ENCODE results near the gene MED12L. TPM values are rescaled to one million over a fixed set of nuclear protein-coding genes. Genes with fewer than 3 reads are reported as not detected.
A peak's percentile ranks its signal among the peaks of the same experiment; 100 is the strongest.

Gene MED12L
- total and polyA plus RNA-seq, 10 of the 15 experiments (the other 5 are each of a cell fraction or from before 2014, with no cell fraction given), result 0.01 to 0.06 (median 0.03) TPM; not detected in 2

DNA sequence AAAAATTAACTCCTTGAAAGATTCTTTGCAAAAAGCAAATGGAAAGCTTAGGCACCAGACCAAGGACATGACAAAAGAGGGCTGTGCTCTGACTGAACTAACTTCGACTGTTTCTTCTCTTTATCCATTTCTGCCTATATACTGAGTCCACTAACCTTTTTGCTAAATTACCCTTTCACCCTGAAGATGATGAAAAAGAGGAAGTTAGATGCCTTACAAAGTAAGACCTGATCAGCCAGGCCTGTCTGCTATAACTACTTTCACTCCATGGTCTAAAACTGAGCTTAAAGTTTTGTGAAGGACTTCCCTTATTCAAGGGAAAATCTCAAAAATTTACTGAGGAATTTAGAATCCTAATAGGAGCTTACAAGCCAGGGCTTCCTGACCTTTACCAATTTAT lies 381.6 kb downstream of the MED12L start:
- FAIRE-seq (no peak), ATAC-seq (peak; percentile 69), DNase-seq (ENCODE audit: low read depth, low spot score) (no peak)
- H3K27ac ChIP-seq (ENCODE audit: control insufficient read depth, insufficient read depth), result no peak overlapping the region
- no peak overlapping the region for H3K9ac ChIP-seq (ENCODE audit: control insufficient read depth, insufficient read depth, low read length)
- ChIA-PET RAD21 (ENCODE audit: unreplicated experiment) (interaction anchor here (1.1 to 2.1 kb wide), 6 partner anchors 11 to 452 kb away, joined by 3 to 11 read pairs (median 4); no protein-coding TSS in a partner anchor), SMC1A (ENCODE audit: uncharacterized antibody, unreplicated experiment) (interaction anchor here (0.8 to 2.3 kb wide), 11 partner anchors 9 to 478 kb away, joined by 3 to 8 read pairs (median 4); no protein-coding TSS in a partner anchor), CTCF (interaction anchor here (0.6 to 3.6 kb wide), 22 partner anchors 10 to 1057 kb away, joined by 3 to 55 read pairs (median 5); no protein-coding TSS in a partner anchor), POLR2A (no interaction called here)
- H3K9me3 ChIP-seq (replicated peaks; ENCODE audit: control insufficient read depth, insufficient read depth, low read length), result no peaks in the 10 kb centered on the region
- BruUV-seq (replicated peaks), result no TSS peak
- 0% methylated on average over 1 of the region's 1 CpG for WGBS (ENCODE audit: insufficient coverage, insufficient replicate concordance, low lambda C conversion rate, missing lambda C conversion rate)
- H3K36me3 ChIP-seq (ENCODE audit: control insufficient read depth in 2 of 2, insufficient read depth in 2 of 2, low read length in 1 of 2), result no peaks in the 10 kb centered on the region
- no peaks in the 10 kb centered on the region for H3K4me1 ChIP-seq (ENCODE audit: control insufficient read depth, insufficient read depth, low read length)
- no peak overlapping the region for H3K4me2 ChIP-seq (ENCODE audit: control insufficient read depth, insufficient read depth)
- H3K27me3 ChIP-seq (replicated peaks in 1 of 2; ENCODE audit: control insufficient read depth in 2 of 2, insufficient read depth in 2 of 2, low read length in 1 of 2), result peaks cover 0 to under 1% of the 10 kb centered on the region in 2 experiments; a peak in 1 of 4 replicates
- H3K79me2 ChIP-seq (ENCODE audit: control insufficient read depth, insufficient read depth, low read length), result no peaks in the 10 kb centered on the region
- H4K20me1 ChIP-seq (ENCODE audit: control insufficient read depth, insufficient read depth), result no peaks in the 10 kb centered on the region
- intact Hi-C loops (cut with micrococcal nuclease; ENCODE audit: unreplicated experiment) (loop anchor here (10.0 kb wide), 1 partner anchor 188 kb away; no protein-coding TSS in a partner anchor), in situ Hi-C loops (cut with MboI) (no loop called here)
- H2AFZ ChIP-seq (ENCODE audit: control insufficient read depth, low read depth, low read length), result no peak overlapping the region
- no peak overlapping the region for H3K4me3 ChIP-seq
- TF ChIP-seq, protein P1, sequence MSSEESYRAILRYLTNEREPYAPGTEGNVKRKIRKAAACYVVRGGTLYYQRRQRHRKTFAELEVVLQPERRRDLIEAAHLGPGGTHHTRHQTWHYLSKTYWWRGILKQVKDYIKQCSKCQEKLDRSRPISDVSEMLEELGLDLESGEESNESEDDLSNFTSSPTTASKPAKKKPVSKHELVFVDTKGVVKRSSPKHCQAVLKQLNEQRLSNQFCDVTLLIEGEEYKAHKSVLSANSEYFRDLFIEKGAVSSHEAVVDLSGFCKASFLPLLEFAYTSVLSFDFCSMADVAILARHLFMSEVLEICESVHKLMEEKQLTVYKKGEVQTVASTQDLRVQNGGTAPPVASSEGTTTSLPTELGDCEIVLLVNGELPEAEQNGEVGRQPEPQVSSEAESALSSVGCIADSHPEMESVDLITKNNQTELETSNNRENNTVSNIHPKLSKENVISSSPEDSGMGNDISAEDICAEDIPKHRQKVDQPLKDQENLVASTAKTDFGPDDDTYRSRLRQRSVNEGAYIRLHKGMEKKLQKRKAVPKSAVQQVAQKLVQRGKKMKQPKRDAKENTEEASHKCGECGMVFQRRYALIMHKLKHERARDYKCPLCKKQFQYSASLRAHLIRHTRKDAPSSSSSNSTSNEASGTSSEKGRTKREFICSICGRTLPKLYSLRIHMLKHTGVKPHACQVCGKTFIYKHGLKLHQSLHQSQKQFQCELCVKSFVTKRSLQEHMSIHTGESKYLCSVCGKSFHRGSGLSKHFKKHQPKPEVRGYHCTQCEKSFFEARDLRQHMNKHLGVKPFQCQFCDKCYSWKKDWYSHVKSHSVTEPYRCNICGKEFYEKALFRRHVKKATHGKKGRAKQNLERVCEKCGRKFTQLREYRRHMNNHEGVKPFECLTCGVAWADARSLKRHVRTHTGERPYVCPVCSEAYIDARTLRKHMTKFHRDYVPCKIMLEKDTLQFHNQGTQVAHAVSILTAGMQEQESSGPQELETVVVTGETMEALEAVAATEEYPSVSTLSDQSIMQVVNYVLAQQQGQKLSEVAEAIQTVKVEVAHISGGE (CRISPR knock-in tag; IDR thresholded peaks at IDR 0.05), result no peak
- TF ChIP-seq ZSCAN29 (IDR thresholded peaks at IDR 0.05) (no peak), ZNF274 (IDR thresholded peaks at IDR 0.05; ENCODE audit: insufficient read depth, insufficient read length) (no peak), KLF5 (IDR thresholded peaks at IDR 0.05; ENCODE audit: partially characterized antibody) (no peak), EP300 (IDR thresholded peaks at IDR 0.05; ENCODE audit: borderline replicate concordance in 1 of 2, control insufficient read depth in 1 of 2, low read depth in 2 of 2, low read length in 2 of 2) (no peak), MEF2B (IDR thresholded peaks at IDR 0.05; ENCODE audit: partially characterized antibody, poor library complexity, severe bottlenecking) (no peak), POLR2AphosphoS5 (IDR thresholded peaks at IDR 0.05; ENCODE audit: low read length) (no peak), HDGF (IDR thresholded peaks at IDR 0.05) (no peak), ETV6 (conservative IDR thresholded peaks at IDR 0.05 in 1 of 2, IDR thresholded peaks at IDR 0.05 in 1 of 2; ENCODE audit: borderline replicate concordance in 1 of 2, low read depth in 1 of 2) (no peak), RAD21 (IDR thresholded peaks at IDR 0.05; ENCODE audit: insufficient read depth, low read depth, low read length) (no peak)
- TF ChIP-seq, protein P2, sequence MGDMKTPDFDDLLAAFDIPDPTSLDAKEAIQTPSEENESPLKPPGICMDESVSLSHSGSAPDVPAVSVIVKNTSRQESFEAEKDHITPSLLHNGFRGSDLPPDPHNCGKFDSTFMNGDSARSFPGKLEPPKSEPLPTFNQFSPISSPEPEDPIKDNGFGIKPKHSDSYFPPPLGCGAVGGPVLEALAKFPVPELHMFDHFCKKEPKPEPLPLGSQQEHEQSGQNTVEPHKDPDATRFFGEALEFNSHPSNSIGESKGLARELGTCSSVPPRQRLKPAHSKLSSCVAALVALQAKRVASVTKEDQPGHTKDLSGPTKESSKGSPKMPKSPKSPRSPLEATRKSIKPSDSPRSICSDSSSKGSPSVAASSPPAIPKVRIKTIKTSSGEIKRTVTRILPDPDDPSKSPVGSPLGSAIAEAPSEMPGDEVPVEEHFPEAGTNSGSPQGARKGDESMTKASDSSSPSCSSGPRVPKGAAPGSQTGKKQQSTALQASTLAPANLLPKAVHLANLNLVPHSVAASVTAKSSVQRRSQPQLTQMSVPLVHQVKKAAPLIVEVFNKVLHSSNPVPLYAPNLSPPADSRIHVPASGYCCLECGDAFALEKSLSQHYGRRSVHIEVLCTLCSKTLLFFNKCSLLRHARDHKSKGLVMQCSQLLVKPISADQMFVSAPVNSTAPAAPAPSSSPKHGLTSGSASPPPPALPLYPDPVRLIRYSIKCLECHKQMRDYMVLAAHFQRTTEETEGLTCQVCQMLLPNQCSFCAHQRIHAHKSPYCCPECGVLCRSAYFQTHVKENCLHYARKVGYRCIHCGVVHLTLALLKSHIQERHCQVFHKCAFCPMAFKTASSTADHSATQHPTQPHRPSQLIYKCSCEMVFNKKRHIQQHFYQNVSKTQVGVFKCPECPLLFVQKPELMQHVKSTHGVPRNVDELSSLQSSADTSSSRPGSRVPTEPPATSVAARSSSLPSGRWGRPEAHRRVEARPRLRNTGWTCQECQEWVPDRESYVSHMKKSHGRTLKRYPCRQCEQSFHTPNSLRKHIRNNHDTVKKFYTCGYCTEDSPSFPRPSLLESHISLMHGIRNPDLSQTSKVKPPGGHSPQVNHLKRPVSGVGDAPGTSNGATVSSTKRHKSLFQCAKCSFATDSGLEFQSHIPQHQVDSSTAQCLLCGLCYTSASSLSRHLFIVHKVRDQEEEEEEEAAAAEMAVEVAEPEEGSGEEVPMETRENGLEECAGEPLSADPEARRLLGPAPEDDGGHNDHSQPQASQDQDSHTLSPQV (IDR thresholded peaks at IDR 0.05), result no peak
- TF ChIP-seq, protein P3, sequence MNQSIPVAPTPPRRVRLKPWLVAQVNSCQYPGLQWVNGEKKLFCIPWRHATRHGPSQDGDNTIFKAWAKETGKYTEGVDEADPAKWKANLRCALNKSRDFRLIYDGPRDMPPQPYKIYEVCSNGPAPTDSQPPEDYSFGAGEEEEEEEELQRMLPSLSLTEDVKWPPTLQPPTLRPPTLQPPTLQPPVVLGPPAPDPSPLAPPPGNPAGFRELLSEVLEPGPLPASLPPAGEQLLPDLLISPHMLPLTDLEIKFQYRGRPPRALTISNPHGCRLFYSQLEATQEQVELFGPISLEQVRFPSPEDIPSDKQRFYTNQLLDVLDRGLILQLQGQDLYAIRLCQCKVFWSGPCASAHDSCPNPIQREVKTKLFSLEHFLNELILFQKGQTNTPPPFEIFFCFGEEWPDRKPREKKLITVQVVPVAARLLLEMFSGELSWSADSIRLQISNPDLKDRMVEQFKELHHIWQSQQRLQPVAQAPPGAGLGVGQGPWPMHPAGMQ (IDR thresholded peaks at IDR 0.05; ENCODE audit: borderline replicate concordance), result no peak
- TF ChIP-seq, protein P4, sequence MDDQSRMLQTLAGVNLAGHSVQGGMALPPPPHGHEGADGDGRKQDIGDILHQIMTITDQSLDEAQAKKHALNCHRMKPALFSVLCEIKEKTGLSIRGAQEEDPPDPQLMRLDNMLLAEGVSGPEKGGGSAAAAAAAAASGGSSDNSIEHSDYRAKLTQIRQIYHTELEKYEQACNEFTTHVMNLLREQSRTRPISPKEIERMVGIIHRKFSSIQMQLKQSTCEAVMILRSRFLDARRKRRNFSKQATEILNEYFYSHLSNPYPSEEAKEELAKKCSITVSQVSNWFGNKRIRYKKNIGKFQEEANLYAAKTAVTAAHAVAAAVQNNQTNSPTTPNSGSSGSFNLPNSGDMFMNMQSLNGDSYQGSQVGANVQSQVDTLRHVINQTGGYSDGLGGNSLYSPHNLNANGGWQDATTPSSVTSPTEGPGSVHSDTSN (IDR thresholded peaks at IDR 0.05; ENCODE audit: insufficient replicate concordance, low read depth, low read length), result no peak

Measured in GM12878 (cell line).